RWPE2 (cell line): ENCODE measurements around the gene KDM5B.
A peak's percentile ranks its signal among the peaks of the same experiment; 100 is the strongest.

ENCODE experiments used
- ATAC-seq: fragments of 200-7000 bp; cut with Tn5 transposase; 3 replicates; pipeline ENCODE4 v1.9.1; 2021; ENCODE audit warnings: low read depth
- DNase-seq: peaks from one replicate; pipeline ENCODE4 v3.0.0-alpha.2; 2020; ENCODE audit warnings: low spot score
- H3K27ac ChIP-seq: fragments of 450-650 bp; 2 replicates; pipeline ENCODE4 v1.5.1; 2017; ENCODE audit warnings: mild to moderate bottlenecking; ENCODE audit not compliant: poor library complexity, severe bottlenecking
- H3K27me3 ChIP-seq: fragments of 250-450 bp; sonication (Bioruptor Pico); 2 replicates; pipeline ENCODE4 v1.5.1; 2021; ENCODE audit warnings: mild to moderate bottlenecking, moderate library complexity; ENCODE audit not compliant: insufficient read depth, poor library complexity, severe bottlenecking
- H3K36me3 ChIP-seq: fragments of 250-450 bp; sonication (Bioruptor Pico); 2 replicates; pipeline ENCODE4 v1.5.1; 2020; ENCODE audit warnings: low read depth, mild to moderate bottlenecking, moderate library complexity
- H3K4me1 ChIP-seq: fragments of 250-450 bp; sonication (Bioruptor Pico); 2 replicates; pipeline ENCODE4 v1.5.1; 2021; ENCODE audit warnings: mild to moderate bottlenecking, moderate library complexity; ENCODE audit not compliant: insufficient read depth, poor library complexity, severe bottlenecking
- H3K4me3 ChIP-seq: fragments of 250-450 bp; sonication (Bioruptor Pico); 2 replicates; pipeline ENCODE4 v1.5.1; 2021; ENCODE audit warnings: mild to moderate bottlenecking, moderate library complexity; ENCODE audit not compliant: severe bottlenecking
- H3K9me3 ChIP-seq: fragments of 250-450 bp; sonication (Bioruptor Pico); 2 replicates; pipeline ENCODE4 v1.5.1; 2021; ENCODE audit warnings: mild to moderate bottlenecking, moderate library complexity; ENCODE audit not compliant: severe bottlenecking
- TF ChIP-seq, protein P1 (sequence below): fragments of 450-650 bp; IDR thresholded peaks from one replicate; pipeline ENCODE4 v1.5.1; 2017; ENCODE audit warnings: mild to moderate bottlenecking, moderate library complexity; ENCODE audit not compliant: poor library complexity, severe bottlenecking

KDM5B gene

DNA sequence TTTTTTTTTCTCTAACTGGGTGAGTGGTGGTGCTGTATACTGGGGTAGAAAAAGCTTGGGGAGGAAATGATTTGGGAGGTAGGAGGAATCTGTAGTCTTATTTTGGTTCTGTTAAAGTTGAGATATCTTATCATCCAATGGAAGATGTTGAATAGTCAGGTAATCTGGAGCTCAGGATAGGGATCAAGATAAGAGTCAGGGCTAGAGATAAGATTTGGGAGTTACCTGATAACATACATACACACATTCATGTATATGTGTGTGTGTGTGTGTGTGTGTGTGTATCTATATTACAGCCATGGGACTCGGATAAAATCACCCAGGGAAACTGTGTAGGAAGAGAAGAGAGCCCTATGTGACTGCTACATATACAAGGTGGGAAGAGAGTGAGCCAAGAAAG is 10.6 kb upstream of the KDM5B start:
- TF ChIP-seq, protein P1, sequence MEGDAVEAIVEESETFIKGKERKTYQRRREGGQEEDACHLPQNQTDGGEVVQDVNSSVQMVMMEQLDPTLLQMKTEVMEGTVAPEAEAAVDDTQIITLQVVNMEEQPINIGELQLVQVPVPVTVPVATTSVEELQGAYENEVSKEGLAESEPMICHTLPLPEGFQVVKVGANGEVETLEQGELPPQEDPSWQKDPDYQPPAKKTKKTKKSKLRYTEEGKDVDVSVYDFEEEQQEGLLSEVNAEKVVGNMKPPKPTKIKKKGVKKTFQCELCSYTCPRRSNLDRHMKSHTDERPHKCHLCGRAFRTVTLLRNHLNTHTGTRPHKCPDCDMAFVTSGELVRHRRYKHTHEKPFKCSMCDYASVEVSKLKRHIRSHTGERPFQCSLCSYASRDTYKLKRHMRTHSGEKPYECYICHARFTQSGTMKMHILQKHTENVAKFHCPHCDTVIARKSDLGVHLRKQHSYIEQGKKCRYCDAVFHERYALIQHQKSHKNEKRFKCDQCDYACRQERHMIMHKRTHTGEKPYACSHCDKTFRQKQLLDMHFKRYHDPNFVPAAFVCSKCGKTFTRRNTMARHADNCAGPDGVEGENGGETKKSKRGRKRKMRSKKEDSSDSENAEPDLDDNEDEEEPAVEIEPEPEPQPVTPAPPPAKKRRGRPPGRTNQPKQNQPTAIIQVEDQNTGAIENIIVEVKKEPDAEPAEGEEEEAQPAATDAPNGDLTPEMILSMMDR: no peak
- Histone ChIP-seq H3K4me1 (peaks cover 4% of the 10 kb centered on the region), H3K9me3 (no peaks in the 10 kb centered on the region), H3K4me3 (no peak overlapping the region), H3K27ac (no peak overlapping the region), H3K27me3 (no peaks in the 10 kb centered on the region), H3K36me3 (no peaks in the 10 kb centered on the region)
- DNase-seq (no peak), ATAC-seq (no peak)

DNA sequence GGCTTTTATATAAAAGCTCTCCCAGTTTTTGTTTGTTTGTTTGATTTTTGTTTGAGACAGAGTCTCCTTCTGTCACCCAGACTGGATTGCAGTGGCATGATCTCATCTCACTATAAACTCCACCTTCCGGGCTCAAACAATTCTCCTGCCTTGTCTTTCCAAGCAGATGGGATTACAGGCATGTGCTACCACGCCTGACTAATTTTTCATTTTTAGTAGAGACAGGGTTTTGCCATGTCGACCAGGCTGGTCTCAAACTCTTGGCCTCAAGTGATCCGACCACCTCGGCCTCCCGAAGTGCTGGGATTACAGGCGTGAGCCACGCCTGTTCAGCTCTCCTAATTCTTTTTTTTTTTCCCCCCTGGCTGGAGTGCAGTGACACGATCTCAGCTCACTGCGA is 6.9 kb upstream of the KDM5B start:
- Histone ChIP-seq H3K27me3 (no peaks in the 10 kb centered on the region), H3K9me3 (no peaks in the 10 kb centered on the region), H3K27ac (no peak overlapping the region), H3K4me3 (no peak overlapping the region), H3K36me3 (no peaks in the 10 kb centered on the region), H3K4me1 (peaks cover 11% of the 10 kb centered on the region)
- TF ChIP-seq, protein P1: no peak
- ATAC-seq (no peak), DNase-seq (no peak)

DNA sequence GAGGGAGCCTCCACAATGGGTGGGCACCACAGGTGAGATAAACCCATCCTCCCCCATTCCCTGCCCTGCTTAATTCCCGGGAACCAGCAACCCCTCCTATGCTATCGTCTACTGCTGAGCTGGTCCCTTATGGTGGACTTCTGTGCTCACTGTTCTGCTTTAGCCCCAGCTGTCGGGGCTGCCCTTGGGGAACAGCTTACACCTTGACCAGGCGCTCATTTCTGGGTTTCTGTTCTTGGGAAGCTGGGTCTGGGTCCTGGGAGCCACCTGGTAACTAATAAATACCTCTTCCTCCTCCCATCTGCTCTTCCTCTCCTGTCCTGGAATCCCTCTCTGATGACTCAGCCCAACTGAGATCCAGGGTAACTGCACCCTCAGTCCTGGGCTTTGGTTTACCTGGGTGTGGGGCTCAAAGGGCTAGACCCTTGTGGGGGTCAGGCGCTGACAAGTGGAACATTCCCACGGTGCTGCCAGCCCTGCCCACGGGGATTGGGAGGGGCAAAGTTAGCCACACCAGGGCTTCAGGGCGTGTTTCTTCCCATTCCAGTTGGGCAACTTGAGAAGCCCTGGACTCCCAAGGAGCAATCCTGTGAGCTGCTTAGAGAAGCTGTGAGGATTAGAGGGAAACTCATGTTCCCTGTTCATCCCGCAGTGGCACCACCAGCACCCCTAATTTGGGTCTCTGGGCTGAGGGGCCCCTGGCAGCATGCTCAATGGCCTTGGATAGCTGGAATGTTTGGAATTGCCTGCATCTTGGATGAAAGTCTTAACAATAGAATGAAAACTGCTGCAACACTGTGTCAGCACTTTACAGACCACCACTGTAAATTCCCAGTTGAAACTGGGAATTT is 4.2 kb upstream of the KDM5B start:
- Histone ChIP-seq H3K27me3 (no peaks in the 10 kb centered on the region), H3K4me1 (peaks cover 11% of the 10 kb centered on the region), H3K36me3 (no peaks in the 10 kb centered on the region), H3K9me3 (no peaks in the 10 kb centered on the region), H3K4me3 (no peak overlapping the region), H3K27ac (peak overlapping the region; percentile 35)
- TF ChIP-seq, protein P1: no peak
- DNase-seq: no peak
- 0 out of 3 replicates have a peak, but pooled peaks have one; percentile 2 for ATAC-seq

DNA sequence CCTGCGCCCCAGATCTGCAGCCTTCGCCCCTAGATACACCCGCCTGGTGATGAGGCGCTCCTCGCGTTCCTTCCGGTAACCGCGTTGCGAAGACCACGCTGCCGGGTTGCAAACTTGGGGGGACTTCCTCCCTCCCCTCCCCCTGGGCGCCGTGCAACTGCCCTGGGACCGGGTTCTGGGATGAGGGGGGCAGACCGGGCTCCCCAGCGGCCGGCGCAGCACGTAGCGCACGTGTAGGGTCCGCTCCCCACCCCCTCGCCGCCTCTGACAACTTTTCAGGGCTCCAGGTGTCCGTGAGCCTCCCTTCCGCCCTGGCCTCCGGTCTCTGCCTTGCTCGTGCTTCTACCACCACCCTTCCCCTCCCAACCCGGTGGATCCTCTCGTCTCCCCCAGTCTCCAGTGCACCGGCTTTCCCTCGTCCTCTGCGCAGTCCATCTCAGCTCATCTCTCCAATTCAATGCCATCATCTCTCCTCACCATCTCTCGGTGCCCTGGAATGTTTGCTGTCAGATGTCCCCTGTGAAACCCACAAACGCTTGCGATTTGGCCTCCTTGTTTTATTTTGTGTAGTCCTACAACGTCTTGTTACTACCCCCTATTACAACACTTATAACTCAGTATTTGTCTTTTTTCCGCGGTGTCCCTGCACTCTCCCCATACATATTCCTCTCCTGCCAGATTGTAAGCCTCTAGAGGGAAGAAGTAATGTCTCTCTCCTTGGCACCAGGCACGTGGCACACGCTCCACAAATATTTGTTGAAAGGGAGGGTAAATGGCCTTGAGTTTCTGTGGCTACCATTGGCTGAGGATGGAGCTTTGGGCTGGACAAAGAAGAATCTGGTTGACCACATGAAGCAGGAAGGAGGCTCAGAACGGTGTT is 3.3 kb upstream of the KDM5B start:
- no peaks in the 10 kb centered on the region for H3K9me3 ChIP-seq
- H3K36me3 ChIP-seq: no peaks in the 10 kb centered on the region
- H3K4me3 ChIP-seq: peak overlapping the region; percentile 65
- peak overlapping the region; percentile 35 for H3K27ac ChIP-seq
- peaks cover 11% of the 10 kb centered on the region for H3K4me1 ChIP-seq
- TF ChIP-seq, protein P1: no peak
- DNase-seq: no peak
- peak; percentile 1; the same call in 2 of the 3 replicates for ATAC-seq
- no peaks in the 10 kb centered on the region for H3K27me3 ChIP-seq
